H1 (cell line): ENCODE results near the gene DUSP7. TPM values are rescaled to one million over a fixed set of nuclear protein-coding genes. Genes with fewer than 3 reads are reported as not detected.

Experiments
- CTCF ChIA-PET: fragments of 300-600 bp; sonication (Branson Sonifier 250); formaldehyde crosslinking; loops from one replicate; lab custom pipeline; 2021; ENCODE audit not compliant: partially characterized antibody; lab: Charles Lee
- POLR2A ChIA-PET: fragments of 300-600 bp; sonication (Branson Sonifier 250); formaldehyde crosslinking; loops from one replicate; lab custom pipeline; 2021; ENCODE audit warnings: inconsistent platforms; ENCODE audit not compliant: partially characterized antibody; lab: Charles Lee
- DNase-seq, 2 experiments: peaks; one replicate each; pipeline versions ENCODE4 v3.0.0 to v3.0.0-alpha.2; 2010 to 2022; ENCODE audit warnings: low spot score in 2 of 2, low read depth in 1 of 2, mixed read lengths in 1 of 2
- FAIRE-seq: peaks from 2 replicates; lab custom pipeline; 2011; peaks lifted over from hg19 to GRCh38; lab: Jason Lieb, UNC
- H2AFZ ChIP-seq: 2 replicates; pipeline ENCODE4 v1.8.1; 2012; ENCODE audit warnings: low read length, inconsistent platforms
- H2AK5ac ChIP-seq: 2 replicates; pipeline ENCODE4 v1.6.1; 2013; ENCODE audit warnings: low read depth, low read length
- H2BK120ac ChIP-seq: replicated peaks from 2 replicates; pipeline ENCODE3; 2013; ENCODE audit warnings: low read depth, low read length, inconsistent platforms
- H2BK12ac ChIP-seq: 2 replicates; pipeline ENCODE4 v1.6.1; 2013; ENCODE audit warnings: low read depth, low read length
- H2BK15ac ChIP-seq: 2 replicates; pipeline ENCODE4 v1.6.1; 2013; ENCODE audit warnings: low read length
- H2BK20ac ChIP-seq: 2 replicates; pipeline ENCODE4 v1.6.1; 2013; ENCODE audit warnings: low read length
- H2BK5ac ChIP-seq: 2 replicates; pipeline ENCODE4 v1.6.1; 2013; ENCODE audit warnings: low read depth, low read length
- H3K14ac ChIP-seq: 2 replicates; pipeline ENCODE4 v1.6.1; 2013; ENCODE audit warnings: inconsistent platforms; ENCODE audit not compliant: insufficient read length
- H3K18ac ChIP-seq: 2 replicates; pipeline ENCODE4 v1.6.1; 2013; ENCODE audit warnings: low read length; ENCODE audit errors: extremely low read depth
- H3K23ac ChIP-seq: 2 replicates; pipeline ENCODE4 v1.6.1; 2013; ENCODE audit warnings: inconsistent platforms; ENCODE audit not compliant: insufficient read length
- H3K23me2 ChIP-seq: 2 replicates; pipeline ENCODE4 v1.6.1; 2013; ENCODE audit warnings: low read depth, low read length
- H3K27ac ChIP-seq: 2 replicates; pipeline ENCODE4 v1.6.1; 2011; ENCODE audit warnings: low read depth, low read length, inconsistent platforms
- H3K27me3 ChIP-seq, 4 experiments: replicated peaks in 1 of 4; 1 replicate in 1 of 4; 2 replicates in 3 of 4; pipeline versions ENCODE4 v1.6.1 to v1.8.1; 2011 to 2013; ENCODE audit warnings: low read length in 3 of 4, mild to moderate bottlenecking in 3 of 4, inconsistent platforms in 2 of 4, mixed read lengths in 2 of 4, moderate library complexity in 1 of 4; ENCODE audit not compliant: control insufficient read depth in 3 of 4, insufficient read depth in 3 of 4; ENCODE audit errors: extremely low read depth in 1 of 4
- H3K36me3 ChIP-seq, 4 experiments: 2 replicates each; pipeline versions ENCODE4 v1.6.1 to v1.8.1; 2011 to 2013; ENCODE audit warnings: mild to moderate bottlenecking in 4 of 4, low read length in 3 of 4, moderate library complexity in 2 of 4, control low read depth in 1 of 4, inconsistent platforms in 1 of 4; ENCODE audit not compliant: insufficient read depth in 4 of 4, control insufficient read depth in 2 of 4
- H3K4ac ChIP-seq: replicated peaks from 2 replicates; pipeline ENCODE3; 2013; ENCODE audit warnings: low read length, low read depth, mixed read lengths, inconsistent platforms; ENCODE audit not compliant: insufficient read length
- H3K4me1 ChIP-seq, 4 experiments: replicated peaks in 1 of 4; 1 replicate in 1 of 4; 2 replicates in 3 of 4; pipeline versions ENCODE4 v1.6.1 to v1.8.1; 2011 to 2013; ENCODE audit warnings: low read length in 3 of 4, inconsistent platforms in 2 of 4, mixed read lengths in 1 of 4; ENCODE audit not compliant: insufficient read depth in 4 of 4, control insufficient read depth in 3 of 4
- H3K4me2 ChIP-seq, 2 experiments: 2 replicates each; pipeline versions ENCODE4 v1.6.1 to v1.8.1; 2011 to 2013; ENCODE audit warnings: low read depth in 2 of 2, low read length in 2 of 2, control low read depth in 1 of 2, inconsistent platforms in 1 of 2, mild to moderate bottlenecking in 1 of 2; ENCODE audit not compliant: insufficient read depth in 1 of 2
- H3K4me3 ChIP-seq, 4 experiments: fragments of 200-600, 300-600 bp in 1 of 4; sonication (generic), shearing (Covaris generic), sonication (Bioruptor Twin) in 1 of 4; 2 replicates each; pipeline versions ENCODE4 v1.5.1 to v1.8.1; 2011 to 2016; ENCODE audit warnings: low read length in 4 of 4, low read depth in 3 of 4, control low read depth in 2 of 4, inconsistent platforms in 2 of 4, mild to moderate bottlenecking in 2 of 4, mixed read lengths in 1 of 4, moderate library complexity in 1 of 4; ENCODE audit not compliant: insufficient read depth in 2 of 4; ENCODE audit errors: extremely low read depth in 1 of 4
- H3K56ac ChIP-seq: replicated peaks from 2 replicates; pipeline ENCODE3; 2013; ENCODE audit warnings: low read depth, mild to moderate bottlenecking, mixed read lengths, low read length, inconsistent platforms; ENCODE audit not compliant: insufficient read length
- H3K79me1 ChIP-seq: 2 replicates; pipeline ENCODE4 v1.6.1; 2013; ENCODE audit warnings: low read depth, low read length, control low read depth
- H3K79me2 ChIP-seq, 2 experiments: 2 replicates each; pipeline versions ENCODE4 v1.6.1 to v1.8.1; 2012 to 2013; ENCODE audit warnings: low read length in 2 of 2, mild to moderate bottlenecking in 2 of 2, inconsistent platforms in 1 of 2; ENCODE audit not compliant: insufficient read depth in 2 of 2, control insufficient read depth in 1 of 2
- H3K9ac ChIP-seq, 4 experiments: replicated peaks in 1 of 4; 1 replicate in 1 of 4; 2 replicates in 3 of 4; pipeline versions ENCODE4 v1.6.1 to v1.8.1; 2011 to 2013; ENCODE audit warnings: low read depth in 3 of 4, low read length in 3 of 4, control low read depth in 2 of 4, mild to moderate bottlenecking in 2 of 4, moderate library complexity in 2 of 4, inconsistent platforms in 1 of 4; ENCODE audit errors: extremely low read depth in 1 of 4
- H3K9me3 ChIP-seq, 2 experiments: 2 replicates each; pipeline versions ENCODE4 v1.6.1 to v1.8.1; 2012 to 2013; ENCODE audit warnings: mild to moderate bottlenecking in 2 of 2, moderate library complexity in 2 of 2, control low read depth in 1 of 2, inconsistent platforms in 1 of 2, low read depth in 1 of 2, low read length in 1 of 2, mixed read lengths in 1 of 2; ENCODE audit not compliant: insufficient read depth in 2 of 2
- H4K20me1 ChIP-seq, 2 experiments: replicated peaks in 1 of 2; 2 replicates each; pipeline versions ENCODE3 to v1.8.1; 2011 to 2013; ENCODE audit warnings: inconsistent platforms in 2 of 2, low read length in 2 of 2, mild to moderate bottlenecking in 1 of 2; ENCODE audit not compliant: insufficient read depth in 2 of 2, control insufficient read depth in 1 of 2
- H4K5ac ChIP-seq: 2 replicates; pipeline ENCODE4 v1.6.1; 2013; ENCODE audit warnings: low read length, low read depth, mixed read lengths, inconsistent platforms; ENCODE audit not compliant: insufficient read length
- H4K8ac ChIP-seq: 2 replicates; pipeline ENCODE4 v1.8.0; 2013; ENCODE audit warnings: mild to moderate bottlenecking, moderate library complexity, low read length, inconsistent platforms; ENCODE audit not compliant: insufficient read depth; ENCODE audit errors: extremely low read depth
- H4K91ac ChIP-seq: replicated peaks from 2 replicates; pipeline ENCODE3; 2013; ENCODE audit warnings: low read length, mixed read lengths, inconsistent platforms; ENCODE audit not compliant: insufficient read length
- ASH2L ChIP-seq: fragments of 200-600, 300-600 bp; sonication (generic); IDR thresholded peaks from one replicate; pipeline ENCODE4 v1.7.1; 2017; ENCODE audit warnings: low read length
- KDM5A ChIP-seq: fragments of 200-600 bp; IDR thresholded peaks from 2 replicates; pipeline ENCODE4 v1.7.1; 2012; ENCODE audit warnings: mild to moderate bottlenecking, low read length, inconsistent platforms, mixed read lengths
- WGBS, 2 experiments: shearing (Covaris generic) in 1 of 2; methylation state at CpG; one replicate each; pipeline versions ENCODE4 v1.1.6 to v1.1.7; 2013 to 2015; ENCODE audit warnings: low lambda C conversion rate in 2 of 2, mixed read lengths in 2 of 2, inconsistent platforms in 1 of 2, low coverage in 1 of 2, missing lambda C conversion rate in 1 of 2; ENCODE audit not compliant: insufficient replicate concordance in 2 of 2, insufficient coverage in 1 of 2, insufficient read length in 1 of 2; ENCODE audit errors: extremely low coverage in 1 of 2, missing lambda C conversion rate in 1 of 2; 5-methylcytosine and 5-hydroxymethylcytosine counted together
- polyA plus RNA-seq, 7 experiments: library from polyadenylated mRNA; depleted of rRNA in 3 of 7; stranded (reverse) in 5 of 7; unstranded in 2 of 7; fragments of >200 nt in 5 of 7; fragments of 200-250 nt in 2 of 7; gene quantifications; 1 replicate in 5 of 7; 2 replicates in 1 of 7; 4 replicates in 1 of 7; pipeline versions ENCODE4 v1.2.1 to v1.2.3, GENCODE V29; 2011 to 2013; ENCODE audit warnings: missing spikeins in 2 of 7, mixed read lengths in 2 of 7
- total RNA-seq: library from RNA; stranded (reverse); fragmentation: NEBNext Ultra II Directional; extraction: Animal tissue kit (Norgen Biotek cat#: 25700); gene quantifications from 2 replicates; pipeline ENCODE4 v1.2.1, GENCODE V29; 2021

DUSP7 gene
- total and polyA plus RNA-seq, 2 of the 8 experiments (the other 6 are each of a cell fraction or from before 2014, with no cell fraction given) = 19.4 to 24.9 TPM

DNA sequence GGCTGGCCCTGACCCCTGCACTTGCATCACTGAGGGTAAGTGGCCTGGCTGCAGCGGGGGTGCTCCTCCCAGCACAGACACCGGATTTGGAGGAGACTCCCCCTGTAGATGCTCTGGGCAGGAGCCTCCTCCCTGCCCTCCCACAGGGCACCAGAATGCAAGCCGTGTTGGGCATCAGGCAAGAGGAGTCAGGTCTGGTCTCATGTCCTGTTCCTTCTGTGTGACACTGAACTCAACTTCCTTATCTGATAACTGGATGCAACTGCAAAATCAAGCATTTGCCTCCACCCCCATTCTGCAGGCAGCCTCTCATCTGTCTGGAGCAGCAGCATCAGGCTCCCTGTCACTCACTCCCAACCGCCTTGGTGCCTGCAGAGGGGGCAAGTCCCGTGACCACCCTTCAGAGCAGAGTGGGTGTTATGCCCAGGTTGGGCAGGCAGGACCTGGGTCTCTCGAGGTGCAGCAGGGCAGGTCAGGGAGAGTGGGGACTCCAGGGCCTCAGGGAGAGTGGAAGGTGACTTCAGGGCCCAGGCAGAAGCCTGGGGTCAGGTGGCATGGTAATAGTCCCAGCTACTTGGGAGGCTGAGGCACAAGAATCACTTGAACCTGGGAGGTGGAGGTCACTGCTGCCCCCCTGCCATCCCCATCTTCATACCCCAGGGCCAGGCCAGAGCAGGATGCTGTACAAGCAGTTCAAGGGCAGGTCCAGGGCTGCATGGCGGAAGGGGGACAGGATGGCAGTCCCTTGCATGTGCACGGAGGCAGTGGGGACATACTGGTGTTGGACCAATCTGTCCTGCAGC is 50.2 kb downstream of the DUSP7 start:
- no peak overlapping the region; a peak in 1 of 7 replicates for H3K9ac ChIP-seq
- no peaks in the 10 kb centered on the region for H3K9me3 ChIP-seq
- ChIA-PET CTCF (interaction anchor here (0.6 to 24.7 kb wide), 20 partner anchors 11 to 1474 kb away, joined by 3 to 984 read pairs (median 4); partner anchors contain the start of gene DUSP7), POLR2A (interaction anchor here (1.1 to 7.2 kb wide), 7 partner anchors 9 to 114 kb away, joined by 3 to 95 read pairs (median 5); partner anchors contain the start of genes ACY1, DUSP7 and RPL29)
- H2AK5ac ChIP-seq = peak overlapping the region; percentile 49; the same call in 1 of the 2 replicates
- H4K20me1 ChIP-seq = peaks cover 0 to 1% of the 10 kb centered on the region in 2 experiments
- no peak for DNase-seq
- no peaks in the 10 kb centered on the region for H3K79me2 ChIP-seq
- no peak overlapping the region for H3K14ac ChIP-seq
- peak overlapping the region; percentile 44 for H3K4ac ChIP-seq
- no peaks in the 10 kb centered on the region for H3K36me3 ChIP-seq
- H2BK15ac ChIP-seq = peak overlapping the region; percentile 66
- peak overlapping the region; percentile 76; the same call in 1 of the 2 replicates for H2BK20ac ChIP-seq
- H4K5ac ChIP-seq = peak overlapping the region; percentile 10
- peaks cover 8 to 48% (median 34%) of the 10 kb centered on the region in 4 experiments for H3K4me1 ChIP-seq
- peak overlapping the region in 3 of 4 experiments; percentile 17 to 39 (median 17); a peak in 5 of 8 replicates for H3K4me3 ChIP-seq
- H3K79me1 ChIP-seq = no peaks in the 10 kb centered on the region
- peak overlapping the region; percentile 9 for H2BK120ac ChIP-seq
- H3K27me3 ChIP-seq = no peaks in the 10 kb centered on the region; a peak in 3 of 7 replicates
- H3K23me2 ChIP-seq = peaks cover 7% of the 10 kb centered on the region; the same call in 1 of the 2 replicates
- H4K91ac ChIP-seq = peak overlapping the region; percentile 88
- 53% methylated on average over 7 of the region's 8 CpGs; no CpG with 5 or more reads in 1 of the 2 experiments for WGBS, 2 experiments
- no peak overlapping the region for H3K23ac ChIP-seq
- H4K8ac ChIP-seq = no peak overlapping the region
- H2AFZ ChIP-seq = peak overlapping the region; percentile 15; the same call in 1 of the 2 replicates
- H3K27ac ChIP-seq = no peak overlapping the region
- H2BK12ac ChIP-seq = peak overlapping the region; percentile 52; the same call in 1 of the 2 replicates
- FAIRE-seq = no peak
- no peak overlapping the region for H3K56ac ChIP-seq
- peak overlapping the region; percentile 67 to 73 for H3K4me2 ChIP-seq
- H3K18ac ChIP-seq = peak overlapping the region; percentile 93
- TF ChIP-seq ASH2L (peak; percentile 37), KDM5A (no peak)
- peak overlapping the region; percentile 50 for H2BK5ac ChIP-seq
